ENCODE results near the gene CAMLG.

DNA sequence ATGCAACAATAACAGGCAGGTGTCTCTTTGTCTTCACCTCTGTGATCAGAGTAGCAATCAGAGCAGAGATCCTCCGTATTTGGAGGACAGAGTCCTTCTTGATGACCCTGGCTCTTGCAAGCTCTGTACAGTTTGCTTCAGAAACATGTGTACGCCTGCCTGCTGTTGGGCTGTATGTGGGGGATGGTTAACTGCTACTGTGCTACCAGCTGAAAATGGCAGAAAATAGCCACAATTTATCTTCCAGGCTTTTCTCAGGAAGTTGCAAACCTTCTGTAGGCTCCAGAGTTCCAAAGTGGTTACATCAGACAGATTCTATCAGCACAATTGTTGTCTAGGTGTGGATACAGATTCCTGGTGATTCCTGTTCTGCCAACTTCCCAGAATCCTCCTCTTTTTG lies 55.7 kb downstream of the CAMLG start:
- TF ChIP-seq EP300 (IDR thresholded peaks at IDR 0.05), result no peak
- TF ChIP-seq, protein P1, sequence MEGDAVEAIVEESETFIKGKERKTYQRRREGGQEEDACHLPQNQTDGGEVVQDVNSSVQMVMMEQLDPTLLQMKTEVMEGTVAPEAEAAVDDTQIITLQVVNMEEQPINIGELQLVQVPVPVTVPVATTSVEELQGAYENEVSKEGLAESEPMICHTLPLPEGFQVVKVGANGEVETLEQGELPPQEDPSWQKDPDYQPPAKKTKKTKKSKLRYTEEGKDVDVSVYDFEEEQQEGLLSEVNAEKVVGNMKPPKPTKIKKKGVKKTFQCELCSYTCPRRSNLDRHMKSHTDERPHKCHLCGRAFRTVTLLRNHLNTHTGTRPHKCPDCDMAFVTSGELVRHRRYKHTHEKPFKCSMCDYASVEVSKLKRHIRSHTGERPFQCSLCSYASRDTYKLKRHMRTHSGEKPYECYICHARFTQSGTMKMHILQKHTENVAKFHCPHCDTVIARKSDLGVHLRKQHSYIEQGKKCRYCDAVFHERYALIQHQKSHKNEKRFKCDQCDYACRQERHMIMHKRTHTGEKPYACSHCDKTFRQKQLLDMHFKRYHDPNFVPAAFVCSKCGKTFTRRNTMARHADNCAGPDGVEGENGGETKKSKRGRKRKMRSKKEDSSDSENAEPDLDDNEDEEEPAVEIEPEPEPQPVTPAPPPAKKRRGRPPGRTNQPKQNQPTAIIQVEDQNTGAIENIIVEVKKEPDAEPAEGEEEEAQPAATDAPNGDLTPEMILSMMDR (IDR thresholded peaks at IDR 0.05), result no peak
